GM19324 (cell line): ENCODE measurements around the gene PDRG1.

Source experiments
- ATAC-seq: cut with Tn5 transposase; IDR thresholded peaks from one replicate; pipeline ENCODE4 v1.9.1; 2021; ENCODE audit warnings: mild to moderate bottlenecking, moderate library complexity; ENCODE audit not compliant: unreplicated experiment, low FRiP score

PDRG1 gene

DNA sequence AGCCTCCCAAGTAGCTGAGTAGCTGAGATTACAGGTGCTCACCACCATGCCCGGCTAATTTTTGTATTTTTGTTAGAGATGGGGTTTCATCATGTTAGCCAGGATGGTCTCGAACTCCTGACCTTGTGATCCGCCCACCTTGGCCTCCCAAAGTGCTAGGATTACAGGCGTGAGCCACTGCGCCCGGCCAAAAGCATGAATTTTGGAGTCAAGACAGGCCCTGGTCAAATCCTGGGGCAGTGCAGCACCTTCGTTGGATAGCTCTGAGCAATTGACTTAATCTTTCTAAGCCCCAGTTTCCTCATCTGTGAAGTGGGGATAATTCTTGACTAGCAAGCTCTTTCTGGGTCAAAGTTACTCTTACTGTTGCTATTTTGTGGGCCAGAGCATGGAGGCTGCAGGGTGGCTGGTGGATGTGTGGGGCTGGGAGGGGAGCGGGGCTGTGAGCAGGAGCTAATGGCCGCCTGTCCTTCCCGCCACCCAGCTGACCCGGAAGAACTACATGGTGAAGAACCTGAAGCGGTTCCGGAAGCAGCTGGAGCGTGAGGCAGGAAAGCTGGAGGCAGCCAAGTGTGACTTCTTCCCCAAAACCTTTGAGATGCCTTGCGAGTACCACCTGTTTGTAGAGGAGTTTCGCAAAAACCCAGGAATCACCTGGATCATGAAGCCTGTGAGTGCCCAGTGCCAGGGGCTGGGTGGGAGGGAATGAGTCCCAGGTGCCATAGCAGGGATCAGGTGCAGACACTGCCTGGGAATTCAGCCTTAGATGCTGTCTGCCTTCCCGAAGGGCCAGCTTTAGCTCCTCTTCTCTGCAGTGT lies 42.4 kb downstream of the PDRG1 start:
- no peak for ATAC-seq

DNA sequence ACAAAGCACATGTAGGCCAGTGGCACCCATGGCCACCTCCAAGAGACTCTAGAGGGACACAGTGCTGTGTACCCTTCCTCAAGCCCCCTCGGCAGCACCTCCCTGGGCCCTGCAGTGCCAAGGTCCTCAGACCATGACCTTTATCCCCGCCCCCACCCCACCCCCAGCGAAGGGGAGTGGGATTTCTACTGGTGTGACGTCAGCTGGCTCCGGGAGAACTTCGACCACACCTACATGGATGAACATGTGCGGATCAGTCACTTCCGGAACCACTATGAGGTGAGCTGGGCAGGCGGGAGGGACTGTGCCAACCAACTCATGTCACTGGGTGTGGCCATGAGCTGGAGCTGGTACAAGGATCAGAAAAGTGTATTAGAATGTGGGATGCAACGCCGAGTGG lies 43.4 kb downstream of the PDRG1 start:
- ATAC-seq: no peak

DNA sequence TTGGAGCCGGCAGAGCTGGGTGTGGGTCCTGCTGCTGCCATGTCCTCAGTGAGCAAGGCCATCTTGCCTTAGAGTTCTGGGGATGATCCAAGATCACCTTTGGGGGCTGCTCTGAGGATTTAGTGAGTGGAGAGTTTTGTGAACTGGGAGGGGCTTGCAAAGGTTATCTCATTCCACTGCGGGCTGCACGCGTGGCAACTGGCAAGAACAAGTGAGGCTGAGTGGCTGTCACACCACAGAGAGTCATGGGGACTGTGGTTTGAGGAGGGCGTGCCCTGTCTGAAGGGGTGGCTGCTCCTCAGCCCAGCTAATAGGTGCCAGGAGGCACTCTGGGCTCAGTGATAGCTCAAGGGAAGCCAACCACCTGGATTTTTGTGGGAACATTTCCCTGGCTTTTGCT lies 43.8 kb downstream of the PDRG1 start:
- no peak for ATAC-seq

DNA sequence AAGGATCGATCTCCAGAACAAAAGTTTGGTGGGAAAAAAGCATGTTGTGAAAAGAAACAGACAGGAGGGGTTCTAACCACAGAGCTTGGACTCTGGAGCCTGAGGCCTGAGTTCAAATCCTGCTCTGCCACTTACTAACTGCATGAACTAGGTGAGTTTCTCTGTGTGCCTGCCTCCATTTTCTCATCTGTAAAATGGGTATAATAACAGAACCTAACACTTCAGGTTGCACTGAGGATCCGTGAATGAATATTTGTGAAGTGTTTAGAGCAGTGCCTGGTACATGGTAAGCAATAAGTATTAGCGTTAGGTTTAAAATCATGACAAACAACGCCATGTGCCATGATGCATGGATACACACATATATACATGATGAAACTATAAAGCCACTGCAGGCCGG lies 44.8 kb downstream of the PDRG1 start:
- ATAC-seq: no peak

DNA sequence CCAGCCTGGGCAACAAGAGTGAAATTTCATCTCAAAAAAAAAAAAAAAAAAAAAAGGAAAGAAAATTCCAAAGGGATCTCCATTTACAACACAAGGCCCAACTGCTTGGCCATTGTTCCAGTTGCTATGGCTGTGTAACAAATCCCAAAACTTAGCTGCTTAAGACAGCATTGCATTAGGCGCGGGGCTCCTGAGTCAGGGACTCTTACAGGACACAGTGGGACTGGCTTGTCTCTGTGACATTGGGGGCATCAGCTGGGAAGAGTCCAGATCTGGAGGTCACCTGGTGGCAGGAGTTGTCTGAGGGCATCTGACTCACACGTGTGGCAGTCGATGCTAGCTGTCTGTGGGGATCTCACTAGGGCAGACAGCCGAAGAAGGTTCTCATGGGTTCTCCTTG lies 45.8 kb downstream of the PDRG1 start:
- ATAC-seq: no peak

DNA sequence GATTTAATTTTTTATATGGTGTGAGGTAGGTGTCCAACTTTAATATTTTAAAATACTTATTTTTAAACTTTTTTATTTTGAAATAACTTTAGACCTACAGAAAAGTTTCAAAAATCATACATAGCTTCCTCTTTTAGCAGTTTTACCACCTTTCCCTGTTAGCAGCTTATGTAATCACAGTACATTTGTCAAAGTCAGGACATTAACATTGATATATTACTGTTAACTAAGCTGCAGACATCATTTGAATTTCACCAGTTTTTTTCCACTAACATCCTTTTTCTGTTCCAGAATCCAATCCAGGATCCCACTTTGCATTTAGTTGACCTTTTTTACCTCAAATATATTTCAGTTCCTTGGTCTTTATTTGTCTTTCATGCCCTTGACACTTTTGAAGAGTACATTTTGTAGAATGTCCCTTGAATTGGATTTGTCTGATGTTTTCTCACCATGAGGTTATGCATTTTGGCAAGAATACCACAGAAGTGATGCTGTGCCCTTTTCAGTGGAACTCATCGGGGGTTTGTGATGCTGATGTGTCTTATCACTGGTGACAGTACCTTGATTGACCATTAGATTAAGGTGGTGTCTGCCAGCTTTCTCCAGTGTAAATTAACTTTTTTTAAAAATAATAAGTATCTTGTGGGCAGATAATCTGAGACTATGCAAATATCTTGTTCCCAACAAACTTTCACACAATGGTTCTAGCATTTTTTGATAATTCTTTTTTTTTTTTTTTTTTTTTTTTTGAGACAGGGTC lies 48.0 kb downstream of the PDRG1 start:
- ATAC-seq: no peak

DNA sequence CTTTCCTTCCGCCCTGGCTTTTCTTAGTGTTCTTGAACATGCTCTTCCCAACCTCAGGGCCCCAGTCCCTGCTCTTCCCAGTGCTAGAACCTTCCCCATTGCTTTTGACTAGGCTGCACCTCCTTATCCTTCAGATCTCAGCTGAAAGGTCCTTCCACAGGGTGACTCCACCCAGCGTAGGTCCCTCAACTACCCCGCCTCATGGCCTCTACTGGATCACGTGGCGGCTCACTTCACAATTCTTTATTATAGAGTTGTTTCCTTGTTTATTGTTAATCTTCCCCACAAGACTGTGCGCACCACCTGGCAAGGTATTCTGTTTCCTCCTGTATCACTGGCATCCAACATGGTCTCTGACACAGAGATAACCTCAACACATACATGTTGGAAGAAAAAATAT lies 50.2 kb downstream of the PDRG1 start:
- no peak for ATAC-seq

DNA sequence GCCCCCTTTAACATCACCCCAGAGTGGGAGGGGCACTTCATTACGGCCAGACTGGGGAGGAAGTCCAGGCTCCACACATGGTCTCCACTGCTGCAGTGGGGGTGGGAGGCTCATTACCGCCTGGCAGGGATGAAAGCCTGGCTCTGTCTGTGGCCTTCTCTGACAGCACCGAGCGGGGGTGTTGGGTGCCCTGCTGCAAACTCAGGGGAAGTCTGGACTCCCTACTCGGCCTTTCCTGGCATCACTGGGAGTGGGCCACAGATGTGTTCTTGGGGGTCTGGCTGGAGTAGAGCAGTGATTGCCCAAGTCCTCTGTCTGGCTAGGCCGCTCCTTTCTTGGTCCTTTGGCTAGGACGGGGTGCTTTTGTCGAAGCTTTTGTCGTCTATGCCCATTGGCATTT lies 54.3 kb downstream of the PDRG1 start:
- no peak for ATAC-seq

DNA sequence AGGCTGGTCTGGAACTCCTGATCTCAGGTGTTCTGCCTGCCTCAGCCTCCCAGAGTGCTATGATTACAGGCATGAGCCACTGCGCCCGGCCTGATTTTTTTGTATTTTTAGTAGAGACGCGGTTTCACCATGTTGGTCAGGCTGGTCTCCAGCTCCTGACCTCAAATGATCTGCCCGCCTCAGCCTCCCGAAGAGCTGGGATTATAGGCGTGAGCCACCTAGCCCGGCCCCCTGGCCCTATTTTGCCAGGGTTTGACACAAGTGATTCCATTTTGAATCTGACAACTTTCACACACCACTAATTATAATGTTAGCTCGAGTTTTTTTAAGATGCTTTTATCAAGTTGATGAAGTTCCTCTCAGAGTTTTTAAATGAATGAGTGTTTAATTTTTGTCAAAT lies 55.8 kb downstream of the PDRG1 start:
- ATAC-seq: no peak

DNA sequence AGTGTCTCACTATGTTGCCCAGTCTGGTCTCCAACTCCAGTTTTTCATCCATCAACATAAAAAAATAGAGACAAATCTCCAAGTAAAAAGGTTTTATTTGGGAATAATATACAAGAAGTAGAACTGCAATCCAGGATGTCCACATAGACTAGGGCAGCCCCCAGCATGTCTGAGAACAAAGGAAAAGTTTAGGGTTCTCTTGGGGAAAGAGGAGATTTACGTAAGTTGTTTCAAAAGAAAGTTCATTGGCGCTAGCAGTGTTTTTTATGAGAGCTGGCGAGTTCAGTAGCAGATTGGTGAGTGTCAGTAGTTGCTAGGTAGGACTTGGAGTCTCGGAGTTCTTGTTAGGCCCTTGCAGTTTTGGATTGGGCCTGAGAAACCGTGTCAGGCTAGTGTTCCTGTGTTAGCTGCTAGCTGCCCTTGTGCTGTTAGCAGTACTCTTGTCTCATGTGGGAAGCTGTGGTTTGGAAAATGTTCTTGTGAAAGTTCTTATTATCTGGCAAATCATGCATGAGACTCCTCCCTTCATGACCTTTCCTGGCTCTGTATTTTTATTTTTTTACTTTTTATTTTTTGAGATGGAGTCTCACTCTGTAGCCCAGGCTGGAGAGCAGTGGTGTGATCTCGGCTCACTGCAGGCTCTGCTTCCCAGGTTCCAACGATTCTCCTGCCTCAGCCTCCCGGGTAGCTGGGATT lies 56.7 kb downstream of the PDRG1 start:
- ATAC-seq: no peak
